ENCODE measurements around the gene UTP14A.

DNA sequence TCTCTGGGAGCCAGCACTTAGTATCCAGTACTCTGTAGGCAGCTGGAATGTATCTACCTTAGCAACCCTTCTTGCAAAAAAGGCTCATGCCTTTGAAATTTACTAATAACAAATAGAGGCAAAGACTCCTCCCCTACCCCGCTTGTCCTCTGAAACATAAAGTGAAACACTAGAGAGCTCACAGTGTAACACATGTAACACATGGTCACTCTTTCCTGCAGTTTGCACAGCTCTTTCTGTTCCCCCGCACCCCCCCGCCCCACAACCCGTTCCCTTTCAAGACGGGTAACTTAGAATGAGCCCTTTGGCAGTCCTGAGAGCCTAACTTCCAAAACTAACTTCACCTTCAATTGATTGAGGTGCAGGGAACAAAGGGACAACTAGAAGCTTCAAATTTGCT, 70.5 kb downstream of the UTP14A start:
- TF ChIP-seq, protein P1, sequence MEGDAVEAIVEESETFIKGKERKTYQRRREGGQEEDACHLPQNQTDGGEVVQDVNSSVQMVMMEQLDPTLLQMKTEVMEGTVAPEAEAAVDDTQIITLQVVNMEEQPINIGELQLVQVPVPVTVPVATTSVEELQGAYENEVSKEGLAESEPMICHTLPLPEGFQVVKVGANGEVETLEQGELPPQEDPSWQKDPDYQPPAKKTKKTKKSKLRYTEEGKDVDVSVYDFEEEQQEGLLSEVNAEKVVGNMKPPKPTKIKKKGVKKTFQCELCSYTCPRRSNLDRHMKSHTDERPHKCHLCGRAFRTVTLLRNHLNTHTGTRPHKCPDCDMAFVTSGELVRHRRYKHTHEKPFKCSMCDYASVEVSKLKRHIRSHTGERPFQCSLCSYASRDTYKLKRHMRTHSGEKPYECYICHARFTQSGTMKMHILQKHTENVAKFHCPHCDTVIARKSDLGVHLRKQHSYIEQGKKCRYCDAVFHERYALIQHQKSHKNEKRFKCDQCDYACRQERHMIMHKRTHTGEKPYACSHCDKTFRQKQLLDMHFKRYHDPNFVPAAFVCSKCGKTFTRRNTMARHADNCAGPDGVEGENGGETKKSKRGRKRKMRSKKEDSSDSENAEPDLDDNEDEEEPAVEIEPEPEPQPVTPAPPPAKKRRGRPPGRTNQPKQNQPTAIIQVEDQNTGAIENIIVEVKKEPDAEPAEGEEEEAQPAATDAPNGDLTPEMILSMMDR (IDR thresholded peaks at IDR 0.05; ENCODE audit: low read depth, low read length, missing input control): no peak
- TF ChIP-seq YY1 (IDR thresholded peaks at IDR 0.05): no peak
- no peak for TF ChIP-seq RAD21 (IDR thresholded peaks at IDR 0.05)
- TF ChIP-seq HNF4G (IDR thresholded peaks at IDR 0.05): no peak
- TF ChIP-seq GABPA (IDR thresholded peaks at IDR 0.05 in 1 of 2, conservative IDR thresholded peaks at IDR 0.05 in 1 of 2): no peak
- no peak for TF ChIP-seq SP1 (IDR thresholded peaks at IDR 0.05)
